Stimulated activated naive CD4-positive, alpha-beta T cell treated with Interleukin-2 at 50 U/mL for 16 hours (primary cell): ENCODE measurements around the gene TPPP3.
A peak's percentile ranks its signal among the peaks of the same experiment; 100 is the strongest.

ENCODE experiments used
- DNase-seq: peaks from one replicate; lab custom pipeline; 2025; lab: John Stamatoyannopoulos, UW

TPPP3 gene

DNA sequence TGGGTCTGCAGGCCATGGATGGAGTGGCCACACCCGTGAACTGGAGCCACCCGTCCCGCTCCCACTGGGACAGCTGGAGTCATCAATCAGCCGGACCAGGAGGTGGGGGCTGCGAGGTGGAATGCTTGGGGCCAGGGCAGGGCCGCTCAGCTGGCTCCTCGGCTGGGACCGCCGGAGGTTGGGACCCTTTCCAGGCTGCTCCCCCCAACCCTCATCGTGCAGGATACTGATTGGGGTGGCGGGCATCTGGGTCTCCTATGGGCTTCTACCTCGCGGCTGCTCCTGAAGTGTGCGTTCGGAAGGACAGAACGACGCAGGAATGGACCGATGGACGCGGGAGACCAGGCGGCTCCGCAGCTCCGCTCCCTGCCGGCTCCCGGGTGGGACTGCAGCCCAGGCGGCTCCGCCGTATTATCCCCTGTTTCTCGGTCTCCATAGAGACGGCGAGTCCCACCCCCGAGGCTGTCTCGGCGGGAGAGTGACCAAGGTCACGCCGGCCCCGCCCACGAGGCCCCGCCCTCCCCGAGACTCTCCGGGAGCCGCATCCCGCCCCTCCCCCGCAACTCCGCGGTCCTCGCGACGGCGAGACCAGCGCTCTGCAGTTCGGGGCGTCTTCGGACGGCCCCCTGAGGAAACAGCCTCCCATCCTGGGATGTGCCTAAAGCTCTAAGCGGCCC lies at the start of gene TPPP3:
TPPP3 (minus strand) TSS at position 388 of the 677 bp plus-strand sequence. CDS start 2,387 bp downstream, outside the sequence.
- DNase-seq = peak; percentile 7

DNA sequence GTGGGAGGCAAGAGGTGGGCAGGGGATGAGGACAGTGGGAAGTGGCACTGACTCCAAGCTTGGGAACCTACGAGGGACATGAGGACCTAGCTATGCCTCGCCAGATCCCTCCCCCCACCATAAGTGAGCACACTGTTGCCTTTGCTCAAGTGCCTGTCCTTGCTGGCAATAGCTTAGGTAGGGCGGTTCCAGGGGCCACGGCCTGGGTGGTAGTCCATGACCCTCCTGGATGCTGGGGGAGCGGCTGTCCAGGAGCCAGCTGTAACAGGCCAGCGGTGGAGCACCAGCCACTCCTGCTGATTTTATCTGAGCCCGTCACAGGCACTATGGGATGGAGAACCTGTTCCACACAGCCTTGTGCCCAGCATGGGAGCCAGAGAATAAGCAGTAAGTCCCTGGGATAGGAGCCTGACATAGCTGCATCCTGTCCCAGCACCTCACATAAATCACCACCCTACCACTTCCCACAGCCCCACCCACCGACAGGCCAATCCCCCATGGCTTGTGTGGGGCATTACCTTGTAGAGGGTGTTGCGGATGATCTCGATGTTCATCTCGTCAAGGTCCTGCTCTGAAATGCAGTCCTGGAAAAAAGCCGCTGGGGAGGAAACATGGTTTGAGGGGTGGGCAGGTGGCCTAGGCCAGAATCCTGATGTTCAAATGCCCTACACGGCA lies 49.4 kb upstream of the TPPP3 start:
- DNase-seq = no peak

DNA sequence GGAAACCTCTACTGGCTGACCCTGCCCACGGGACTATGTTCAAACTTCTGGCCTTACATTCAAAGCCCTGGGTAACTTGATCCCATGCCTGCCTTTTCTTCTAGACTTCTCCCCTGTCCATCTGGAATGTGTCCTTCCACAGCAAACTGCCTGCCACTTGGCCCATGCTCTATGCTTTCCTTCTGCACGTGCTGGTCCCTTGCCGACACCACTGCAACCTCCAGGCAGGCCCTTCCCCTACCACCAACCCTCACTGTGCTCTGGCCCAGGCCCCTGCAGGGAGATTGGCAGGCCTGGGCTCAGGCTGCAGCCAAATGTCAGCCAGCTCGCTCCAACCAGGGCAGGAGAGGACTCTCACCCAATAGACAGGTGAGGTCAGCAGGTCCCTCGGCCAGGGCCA lies 48.6 kb upstream of the TPPP3 start:
- DNase-seq = no peak

DNA sequence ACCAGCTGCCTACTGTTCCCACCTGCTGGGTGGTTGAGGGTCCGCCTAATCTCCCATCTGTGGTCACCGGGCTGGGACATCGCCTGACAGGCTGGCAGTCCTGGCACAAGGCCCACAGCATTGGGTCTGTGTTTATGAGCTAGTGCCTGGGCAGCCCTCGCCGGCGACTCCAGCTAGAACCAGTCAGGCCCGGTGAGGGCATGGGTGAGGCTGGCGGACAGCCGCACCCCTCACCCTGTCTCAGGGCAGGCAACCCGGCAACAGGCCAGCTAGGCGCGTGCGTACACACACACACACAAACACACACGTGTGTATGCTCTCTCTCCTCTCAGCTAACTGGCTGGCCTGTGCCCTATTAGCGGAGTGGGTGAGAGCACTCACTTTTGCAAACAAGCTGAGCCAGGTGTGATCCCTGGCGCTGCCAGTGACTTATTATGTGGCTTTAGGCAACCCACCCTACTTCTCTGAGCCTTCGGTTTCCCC lies 48.0 kb upstream of the TPPP3 start:
- DNase-seq = no peak

DNA sequence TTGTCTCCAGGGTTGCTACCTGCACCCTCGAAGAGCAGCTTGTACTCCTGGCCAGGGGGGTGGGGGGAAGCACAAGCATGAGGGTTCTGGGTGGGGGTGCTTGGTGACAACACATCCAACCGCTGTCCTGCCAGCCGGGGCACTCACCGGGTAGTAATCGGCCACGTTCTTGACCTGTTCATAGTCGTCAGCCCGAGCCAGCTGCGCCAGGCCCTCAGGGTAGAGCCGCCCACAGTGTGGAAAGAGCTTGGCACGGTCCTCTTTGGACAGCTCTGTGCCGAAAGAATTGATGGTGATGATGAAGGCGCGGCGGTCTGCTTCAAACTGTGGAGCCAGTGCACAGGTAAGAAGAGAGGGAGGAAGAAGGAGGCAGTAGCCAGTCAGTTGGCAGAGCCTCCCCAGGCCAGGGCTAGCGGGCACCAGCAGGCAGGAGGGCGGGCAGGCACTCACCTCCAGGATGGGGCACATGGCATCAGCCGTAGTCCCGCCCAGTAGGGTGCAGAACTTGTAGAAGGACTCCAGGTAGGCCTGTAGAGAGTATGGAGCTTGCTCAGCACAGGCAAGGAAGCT lies 45.6 kb upstream of the TPPP3 start:
- DNase-seq = no peak

DNA sequence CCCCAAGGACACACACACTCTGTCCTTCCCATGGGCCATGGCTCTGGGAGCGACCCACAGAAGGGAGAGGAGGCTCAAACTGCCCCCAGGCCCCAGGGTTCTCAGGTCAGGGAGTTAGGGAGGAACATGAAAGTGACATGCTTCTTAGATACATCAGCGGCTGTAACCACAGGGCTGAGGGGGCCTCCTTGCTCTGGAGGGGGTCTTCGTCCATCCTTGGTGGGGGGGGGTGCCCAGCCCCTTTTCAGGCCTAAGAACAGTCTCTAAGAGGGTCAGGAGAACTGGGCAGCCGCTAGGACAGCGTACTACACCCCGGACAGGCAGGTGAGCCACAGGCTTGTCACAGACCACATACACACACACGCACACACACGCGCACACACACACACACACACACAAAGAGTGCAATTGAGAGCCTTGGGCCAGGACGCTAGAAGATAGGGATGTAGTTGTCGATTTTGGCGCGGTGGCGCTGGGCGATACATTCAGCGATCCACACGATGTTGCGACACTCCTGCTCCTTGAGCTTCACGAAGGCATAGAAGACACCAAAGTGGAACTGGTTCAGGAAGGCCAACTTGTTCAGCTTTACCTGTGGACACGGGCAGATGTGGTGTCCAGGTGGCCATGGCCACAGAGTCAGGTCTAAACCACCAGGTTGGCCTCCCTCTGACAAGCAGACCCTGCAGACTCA lies 44.9 kb upstream of the TPPP3 start:
- DNase-seq = no peak

DNA sequence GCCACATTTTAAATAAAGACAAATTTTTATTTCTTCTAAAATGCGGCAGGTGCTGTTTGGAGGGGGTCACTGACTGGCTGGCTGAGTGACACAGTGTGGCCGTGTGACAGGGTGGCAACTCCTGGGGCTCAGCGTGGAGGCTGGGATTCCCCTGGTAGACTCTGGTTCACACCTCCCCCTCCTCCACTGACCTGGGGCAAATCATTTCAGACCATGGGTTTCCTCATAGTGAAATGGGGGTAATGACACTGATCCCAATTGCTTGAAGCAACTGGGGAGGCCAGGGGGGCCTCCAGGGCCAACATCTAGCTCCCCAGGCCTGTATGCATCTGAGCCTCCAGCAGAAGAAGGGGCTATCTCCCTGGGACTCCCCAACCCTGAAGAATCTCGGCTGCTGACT lies 44.2 kb upstream of the TPPP3 start:
- no peak for DNase-seq

DNA sequence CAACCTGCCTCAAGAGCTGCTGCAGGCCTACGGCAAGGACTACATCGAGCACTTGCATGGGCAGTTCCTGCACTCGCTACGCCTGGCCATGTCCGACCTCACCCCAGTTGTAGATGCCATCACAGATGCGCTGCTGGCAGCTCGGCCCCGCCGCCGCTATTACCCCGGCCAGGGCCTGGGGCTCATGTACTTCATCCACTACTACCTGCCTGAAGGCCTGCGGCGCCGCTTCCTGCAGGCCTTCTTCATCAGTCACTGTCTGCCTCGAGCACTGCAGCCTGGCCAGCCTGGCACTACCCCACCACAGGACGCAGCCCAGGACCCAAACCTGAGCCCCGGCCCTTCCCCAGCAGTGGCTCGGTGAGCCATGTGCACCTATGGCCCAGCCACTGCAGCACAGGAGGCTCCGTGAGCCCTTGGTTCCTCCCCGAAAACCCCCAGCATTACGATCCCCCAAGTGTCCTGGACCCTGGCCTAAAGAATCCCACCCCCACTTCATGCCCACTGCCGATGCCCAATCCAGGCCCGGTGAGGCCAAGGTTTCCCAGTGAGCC lies 43.4 kb upstream of the TPPP3 start:
- DNase-seq = no peak

DNA sequence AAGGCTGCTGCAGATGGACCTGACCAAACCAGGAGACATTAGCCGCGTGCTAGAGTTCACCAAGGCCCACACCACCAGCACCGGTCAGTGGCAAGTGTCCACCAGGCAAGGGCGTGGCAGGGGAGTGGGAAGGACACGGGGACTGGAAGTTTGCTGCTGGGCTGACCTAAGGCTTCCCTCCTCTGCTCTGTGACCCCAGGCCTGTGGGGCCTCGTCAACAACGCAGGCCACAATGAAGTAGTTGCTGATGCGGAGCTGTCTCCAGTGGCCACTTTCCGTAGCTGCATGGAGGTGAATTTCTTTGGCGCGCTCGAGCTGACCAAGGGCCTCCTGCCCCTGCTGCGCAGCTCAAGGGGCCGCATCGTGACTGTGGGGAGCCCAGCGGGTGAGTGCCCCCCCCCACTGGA lies 42.5 kb upstream of the TPPP3 start:
- DNase-seq = no peak

DNA sequence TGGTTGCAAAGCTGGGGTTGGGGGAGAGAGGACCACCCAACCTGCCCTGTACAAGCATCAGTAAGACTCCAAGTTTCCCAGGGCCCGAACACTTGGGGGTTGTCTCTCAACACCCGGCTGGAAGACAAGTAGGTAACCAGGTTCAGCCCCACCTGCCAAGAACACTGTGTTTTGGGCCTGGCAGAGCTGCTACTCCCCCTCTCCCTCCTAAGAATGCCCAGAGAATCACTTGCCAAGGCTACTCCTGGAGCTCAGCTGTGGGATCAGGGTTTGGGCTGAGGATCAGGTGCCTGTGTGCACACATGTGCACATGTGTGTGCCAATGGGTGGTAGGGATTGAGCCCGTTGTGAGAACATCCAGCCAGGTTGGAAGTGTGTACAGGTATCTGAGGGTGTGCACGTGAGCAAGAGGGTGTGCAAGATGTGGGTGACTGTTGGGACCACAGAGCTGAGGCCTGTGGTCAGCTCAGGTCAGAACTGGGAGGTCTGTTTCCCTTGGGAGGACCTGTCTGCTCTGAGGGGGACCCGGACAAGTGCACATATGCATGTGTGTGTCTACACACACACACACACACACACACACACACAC lies 39.9 kb upstream of the TPPP3 start:
- DNase-seq = no peak

DNA sequence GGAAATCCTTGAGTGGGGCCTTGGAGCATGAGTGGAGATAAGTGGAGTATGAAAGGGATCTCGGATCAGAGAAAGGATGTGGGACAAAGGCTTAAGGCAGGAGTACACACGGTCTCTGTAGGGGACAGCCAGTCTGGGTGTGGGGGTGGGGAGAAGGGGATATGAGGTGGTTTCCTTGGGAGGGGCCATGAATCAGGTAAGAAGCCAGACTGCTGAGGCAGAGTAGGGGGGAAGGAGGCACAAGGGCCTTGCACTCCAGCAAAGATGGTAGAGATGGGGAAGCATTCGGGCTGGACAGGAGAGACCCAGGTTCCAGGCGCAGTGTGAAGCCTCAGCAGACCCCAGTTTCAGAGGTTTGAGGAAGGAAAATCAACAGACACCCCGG lies 39.2 kb upstream of the TPPP3 start:
- no peak for DNase-seq

DNA sequence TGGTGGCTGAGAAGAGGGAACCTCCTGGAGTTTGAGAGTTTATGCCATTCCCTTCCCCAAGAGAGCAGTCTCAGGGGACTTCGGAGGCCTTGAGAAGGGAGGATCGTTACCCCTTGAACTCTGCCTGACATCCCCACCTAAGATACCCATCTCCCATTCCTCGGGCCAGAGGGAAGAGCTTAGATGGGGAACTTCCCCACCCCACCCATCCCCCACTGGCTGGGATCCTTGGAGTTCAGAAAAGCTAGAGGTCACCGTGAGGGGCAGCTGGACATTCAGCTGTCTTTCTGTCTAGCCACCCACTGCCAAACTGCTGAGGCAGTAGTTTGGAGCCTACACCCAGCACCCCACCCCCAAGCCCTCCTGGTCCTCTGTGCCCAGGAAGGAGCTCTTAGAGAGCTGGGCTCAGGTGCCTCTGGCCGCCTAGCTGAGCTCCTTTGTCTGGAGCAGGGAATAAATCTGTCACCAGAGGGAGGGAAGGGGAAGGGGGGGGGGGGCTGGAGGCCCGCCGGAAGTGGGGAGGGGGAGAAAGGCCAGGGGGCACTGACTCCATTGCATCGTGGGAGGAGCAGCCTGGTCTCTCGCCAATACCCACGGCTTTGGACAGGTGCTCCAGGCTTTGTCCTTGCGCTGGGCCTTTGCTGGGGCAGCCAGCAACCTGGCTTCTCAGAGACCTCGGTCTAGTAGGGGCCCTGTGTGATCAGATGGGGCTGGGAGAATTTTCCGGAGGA lies 38.6 kb upstream of the TPPP3 start:
- no peak for DNase-seq

DNA sequence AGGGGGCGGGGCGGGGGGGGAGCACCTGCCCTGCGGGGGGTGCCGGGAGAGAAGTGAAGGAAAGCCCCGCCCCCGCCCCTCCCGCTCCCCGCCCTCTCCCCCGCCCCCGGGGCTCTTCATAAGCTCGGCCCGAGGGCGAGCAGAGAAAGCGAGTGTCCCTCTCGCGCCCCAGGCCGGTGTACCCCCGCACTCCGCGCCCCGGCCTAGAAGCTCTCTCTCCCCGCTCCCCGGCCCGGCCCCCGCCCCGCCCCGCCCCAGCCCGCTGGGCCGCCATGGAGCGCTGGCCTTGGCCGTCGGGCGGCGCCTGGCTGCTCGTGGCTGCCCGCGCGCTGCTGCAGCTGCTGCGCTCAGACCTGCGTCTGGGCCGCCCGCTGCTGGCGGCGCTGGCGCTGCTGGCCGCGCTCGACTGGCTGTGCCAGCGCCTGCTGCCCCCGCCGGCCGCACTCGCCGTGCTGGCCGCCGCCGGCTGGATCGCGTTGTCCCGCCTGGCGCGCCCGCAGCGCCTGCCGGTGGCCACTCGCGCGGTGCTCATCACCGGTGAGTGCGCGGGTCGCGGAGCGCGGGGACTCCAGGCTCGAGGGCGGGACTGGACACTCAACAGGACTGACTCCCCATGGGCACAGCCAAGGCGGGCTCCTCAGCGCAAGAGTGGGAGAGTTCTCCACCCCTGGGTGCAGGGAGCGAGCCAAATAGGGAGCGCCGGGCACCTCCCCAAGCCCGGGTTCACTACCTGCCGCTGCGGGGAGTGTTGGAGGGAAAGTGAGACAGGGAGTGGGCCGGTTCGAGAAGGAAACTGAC lies 37.9 kb upstream of the TPPP3 start, which contains the start of gene HSD11B2:
HSD11B2 (plus strand) TSS at position 145 of the 798 bp plus-strand sequence; CDS start at position 273, 128 bp downstream.
- peak; percentile 42 for DNase-seq

DNA sequence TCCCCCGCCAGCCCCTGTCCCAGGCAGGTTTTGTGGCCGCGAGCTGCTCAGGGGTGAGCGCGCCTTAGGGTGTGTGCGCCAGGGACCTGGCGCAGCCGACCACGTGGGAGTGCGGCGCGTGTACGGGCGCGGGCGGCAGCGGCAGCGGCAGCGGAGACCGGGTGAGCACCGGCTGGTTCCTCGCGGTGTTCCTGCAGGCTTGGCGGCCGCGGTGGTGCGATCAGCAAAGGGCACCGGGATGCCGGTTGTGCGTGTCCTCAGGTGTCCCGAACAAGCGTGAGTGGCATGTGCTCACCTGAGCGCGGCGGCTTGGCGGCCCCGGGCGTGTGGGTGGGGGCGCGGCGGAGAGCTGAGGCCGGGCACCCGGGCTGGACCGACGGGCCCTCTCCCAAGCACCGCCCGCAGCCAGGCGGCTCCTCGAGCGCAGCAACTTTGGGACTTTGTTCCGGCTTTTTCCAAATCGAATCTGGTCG lies 37.2 kb upstream of the TPPP3 start:
- peak; percentile 45 for DNase-seq

DNA sequence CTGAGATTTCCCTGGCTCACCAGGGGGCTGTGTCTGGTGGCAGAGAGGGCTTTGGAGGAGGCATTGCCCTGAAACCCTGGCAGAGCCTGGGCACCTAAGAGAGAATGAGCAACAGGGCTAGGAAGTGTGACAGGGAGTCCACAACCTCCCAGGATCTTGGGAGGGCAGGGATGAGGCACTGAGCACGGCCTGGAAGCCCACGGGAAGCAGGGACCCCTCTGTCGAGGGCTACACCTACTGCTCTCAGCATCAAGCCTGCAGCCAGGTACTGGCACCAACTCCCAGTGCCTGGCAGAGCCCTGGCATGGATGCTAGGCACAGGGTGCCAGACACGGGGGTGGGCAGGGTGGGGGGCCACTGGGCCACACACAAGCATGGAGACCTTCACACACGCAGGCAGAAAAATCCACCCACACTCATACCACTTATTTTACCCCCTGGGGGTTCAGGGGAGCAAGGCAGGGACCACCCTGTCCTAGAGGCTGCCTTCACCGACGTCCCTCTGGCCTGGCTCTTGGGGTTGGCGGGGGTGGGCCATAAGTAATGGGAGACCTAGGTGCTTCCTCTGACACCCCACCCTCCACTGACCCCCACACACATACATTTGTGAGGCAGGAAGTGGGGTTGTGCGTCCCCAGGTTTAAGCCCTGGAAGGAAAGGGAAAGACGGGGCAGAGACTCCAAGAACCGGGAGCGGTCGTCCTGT lies 36.7 kb upstream of the TPPP3 start:
- no peak for DNase-seq

DNA sequence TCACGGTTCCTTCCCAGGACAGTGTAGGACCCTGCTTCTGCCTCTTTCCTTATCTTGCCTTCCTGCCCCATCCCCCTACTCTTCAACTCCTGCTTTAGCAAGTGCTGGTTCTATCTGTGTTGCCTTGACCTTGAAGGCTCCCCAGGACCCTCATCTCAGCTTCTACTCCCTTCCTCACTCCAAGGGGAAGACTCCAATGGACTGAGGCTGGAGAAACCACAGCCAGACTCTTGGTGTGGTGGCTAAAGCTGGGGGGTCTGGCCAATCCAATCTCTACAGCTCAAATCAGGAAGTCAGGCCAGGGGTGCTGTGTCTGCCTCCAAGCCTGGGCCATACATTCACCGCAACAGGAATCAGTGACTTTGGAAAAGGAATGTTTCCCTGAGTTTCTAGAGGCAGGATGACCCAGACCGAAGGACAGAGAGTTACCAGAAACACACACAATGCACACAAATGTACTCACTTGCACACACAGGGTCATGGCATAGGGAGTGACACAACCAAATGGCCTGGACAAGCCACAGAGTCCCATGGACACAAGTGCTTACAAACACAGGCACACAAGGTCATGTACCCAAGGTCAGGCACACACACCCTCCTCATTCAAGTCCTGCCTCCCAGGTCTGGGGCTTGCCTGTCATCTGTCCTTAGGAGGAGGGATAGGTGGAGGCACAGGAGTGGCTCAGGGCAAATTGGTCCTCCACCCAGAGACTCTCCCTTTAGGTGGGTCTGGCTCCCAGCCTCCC lies 35.9 kb upstream of the TPPP3 start:
- DNase-seq = no peak

DNA sequence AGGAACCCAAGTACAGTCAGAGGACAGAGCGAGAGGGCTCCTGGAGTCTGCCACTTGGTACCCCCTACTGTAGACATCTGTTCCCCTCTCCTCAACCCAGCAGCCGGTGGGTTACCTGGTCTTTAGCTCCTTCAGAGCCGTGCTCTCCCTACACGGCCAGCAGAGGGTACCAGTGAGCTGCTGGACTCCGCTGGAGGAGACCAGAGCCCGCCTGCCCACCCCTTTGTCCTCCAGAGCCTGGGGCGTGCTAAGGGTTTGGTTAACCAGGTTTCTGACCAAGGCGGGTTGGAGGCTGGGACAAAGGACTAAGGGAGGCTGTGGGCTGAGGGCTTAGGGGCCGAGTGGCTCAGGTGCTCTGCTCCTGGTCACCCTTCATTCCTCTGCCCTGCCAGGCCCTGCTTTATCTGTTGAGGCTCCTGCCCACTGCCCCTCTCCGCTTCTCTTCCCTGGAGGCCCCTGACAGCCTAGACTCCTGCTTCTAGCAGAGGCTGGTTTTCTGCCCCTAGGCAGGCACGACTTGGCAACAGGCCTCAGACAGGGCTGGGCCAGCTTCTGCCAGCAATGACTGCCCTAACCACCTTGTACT lies 34.9 kb upstream of the TPPP3 start:
- peak; percentile 24 for DNase-seq

DNA sequence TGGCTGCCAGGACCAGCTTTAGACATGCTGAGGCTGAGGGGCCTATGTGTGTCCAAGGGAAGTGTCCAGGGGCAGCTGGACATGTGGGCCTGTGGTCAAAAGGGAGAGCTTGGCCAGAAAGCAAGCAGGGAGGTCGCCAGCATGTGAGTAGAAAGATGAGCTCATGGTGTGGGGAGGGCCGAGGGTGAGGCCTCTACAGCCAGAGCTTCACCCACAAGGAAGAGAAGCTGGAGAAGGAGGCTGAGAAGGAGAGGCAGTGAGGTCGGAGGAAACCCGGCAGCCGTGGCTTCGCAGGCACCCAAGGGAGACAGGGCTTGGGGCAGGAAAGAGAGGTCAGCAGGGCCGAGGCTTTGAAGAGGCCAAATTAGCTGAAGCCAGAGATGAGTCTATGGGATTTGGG lies 33.7 kb upstream of the TPPP3 start:
- no peak for DNase-seq
